K562 (cell line): ENCODE data around the gene DTNBP1. TPM values are rescaled to one million over a fixed set of nuclear protein-coding genes. Genes with fewer than 3 reads are reported as not detected.

ENCODE experiments used
- ATAC-seq: fragments of 200-7000 bp; cut with Tn5 transposase; 3 replicates; pipeline ENCODE4 v1.9.1; 2020; ENCODE audit warnings: moderate library complexity
- BruUV-seq: library from RNA; stranded (reverse); fragments of 400-500 nt; replicated peaks from 2 replicates; lab custom pipeline; 2021; lab: Mats Ljungman, UMichigan
- CTCF ChIA-PET: fragments of 300-600 bp; formaldehyde crosslinking; extraction: SDS; loops from one replicate; lab custom pipeline; 2021; ENCODE audit warnings: low intra/inter-chr PET ratio; lab: Yijun Ruan, JAX
- POLR2A ChIA-PET: fragments of 300-600, 350-650 bp; sonication (Branson Sonifier 250); formaldehyde crosslinking; extraction: SDS; loops from one replicate; lab custom pipeline; 2021; ENCODE audit warnings: antibody characterized with exemption, inconsistent platforms; lab: Yijun Ruan, JAX
- DNase-seq, 4 experiments: peaks; one replicate each; pipeline versions ENCODE4 v3.0.0 to v3.0.0-alpha.2; 2011 to 2018; ENCODE audit warnings: low spot score in 3 of 4, mixed read lengths in 3 of 4; ENCODE audit errors: extremely low read depth in 1 of 4
- FAIRE-seq: peaks from 2 replicates; lab custom pipeline; 2011; peaks lifted over from hg19 to GRCh38; lab: Jason Lieb, UNC
- H2AFZ ChIP-seq: 2 replicates; pipeline ENCODE4 v1.6.0; 2011; ENCODE audit warnings: low read depth, low read length, control low read depth, inconsistent platforms
- H3K27ac ChIP-seq: fragments of 200-600 bp; 3 replicates; pipeline ENCODE4 v1.8.0; 2011; ENCODE audit warnings: low read depth, mild to moderate bottlenecking, control low read depth, inconsistent platforms, low read length, moderate library complexity, mixed read lengths; ENCODE audit errors: extremely low read depth
- H3K27me3 ChIP-seq, 2 experiments: fragments of 300-600 bp in 1 of 2; 2 replicates in 1 of 2; 3 replicates in 1 of 2; pipeline versions ENCODE4 v1.6.0 to v1.8.0; 2011; ENCODE audit warnings: inconsistent platforms in 2 of 2, low read length in 2 of 2, mild to moderate bottlenecking in 1 of 2, mixed read lengths in 1 of 2, moderate library complexity in 1 of 2; ENCODE audit not compliant: control insufficient read depth in 2 of 2, insufficient read depth in 2 of 2
- H3K36me3 ChIP-seq: fragments of 300-600 bp; 3 replicates; pipeline ENCODE4 v1.8.0; 2011; ENCODE audit warnings: mild to moderate bottlenecking, low read length, inconsistent platforms; ENCODE audit not compliant: control insufficient read depth, insufficient read depth
- H3K4me1 ChIP-seq, 2 experiments: fragments of 200-600 bp in 1 of 2; replicated peaks in 1 of 2; 2 replicates in 1 of 2; 3 replicates in 1 of 2; pipeline versions ENCODE4 v1.5.1 to v1.8.0; 2011; ENCODE audit warnings: inconsistent platforms in 2 of 2, low read length in 2 of 2, mild to moderate bottlenecking in 1 of 2, mixed read lengths in 1 of 2, moderate library complexity in 1 of 2; ENCODE audit not compliant: control insufficient read depth in 2 of 2, insufficient read depth in 2 of 2
- H3K4me2 ChIP-seq: 2 replicates; pipeline ENCODE4 v1.6.1; 2011; ENCODE audit warnings: low read length, control low read depth, inconsistent platforms, mixed read lengths; ENCODE audit not compliant: insufficient read depth
- H3K4me3 ChIP-seq: fragments of 200-600 bp; sonication (generic), shearing (Covaris generic); 2 replicates; pipeline ENCODE4 v1.5.1; 2016; ENCODE audit warnings: control low read depth, inconsistent platforms
- H3K79me2 ChIP-seq: fragments of 200-600 bp; 3 replicates; pipeline ENCODE4 v1.8.0; 2011; ENCODE audit warnings: low read length, inconsistent platforms; ENCODE audit not compliant: control insufficient read depth, insufficient read depth
- H3K9ac ChIP-seq, 2 experiments: 2 replicates each; pipeline versions ENCODE4 v1.6.0 to v1.6.1; 2011; ENCODE audit warnings: low read depth in 2 of 2, low read length in 2 of 2, control low read depth in 1 of 2, inconsistent platforms in 1 of 2, mild to moderate bottlenecking in 1 of 2, mixed read lengths in 1 of 2; ENCODE audit not compliant: insufficient read depth in 1 of 2
- H3K9me1 ChIP-seq: one replicate; pipeline ENCODE4 v1.6.0; 2011; ENCODE audit warnings: inconsistent platforms, mild to moderate bottlenecking, low read length, moderate library complexity; ENCODE audit not compliant: control insufficient read depth, insufficient read depth
- H3K9me3 ChIP-seq: replicated peaks from 2 replicates; pipeline ENCODE4 v1.5.1; 2011; ENCODE audit warnings: low read depth, low read length, inconsistent platforms; ENCODE audit not compliant: control insufficient read depth, insufficient read depth
- H4K20me1 ChIP-seq: replicated peaks from 2 replicates; pipeline ENCODE4 v1.6.1; 2011; ENCODE audit warnings: low read length, inconsistent platforms, mixed read lengths; ENCODE audit not compliant: control insufficient read depth, insufficient read depth
- CHD2 ChIP-seq: IDR thresholded peaks from 2 replicates; pipeline ENCODE4 v1.6.1; 2011; ENCODE audit warnings: low read depth, low read length
- HMGN3 ChIP-seq: IDR thresholded peaks from 2 replicates; pipeline ENCODE4 v1.6.1; 2011; ENCODE audit warnings: borderline replicate concordance, low read depth, mild to moderate bottlenecking, mixed read lengths, low read length; ENCODE audit not compliant: insufficient read length; ENCODE audit errors: extremely low read depth
- ILK ChIP-seq: fragments of 450-650 bp; IDR thresholded peaks from 2 replicates; pipeline ENCODE4 v1.6.1; 2016; ENCODE audit warnings: missing genetic modification characterization, low read depth, mild to moderate bottlenecking, missing compliant biosample characterization, moderate library complexity, borderline replicate concordance
- KDM5B ChIP-seq: fragments of 200-600 bp; sonication (generic); IDR thresholded peaks from 2 replicates; pipeline ENCODE4 v1.6.1; 2012; ENCODE audit warnings: low read depth, mild to moderate bottlenecking, moderate library complexity, low read length, control low read depth, inconsistent platforms; ENCODE audit not compliant: insufficient replicate concordance
- LEF1 ChIP-seq: fragments of 450-650 bp; IDR thresholded peaks from 2 replicates; pipeline ENCODE4 v1.6.1; 2016; ENCODE audit warnings: mild to moderate bottlenecking
- RAD21 ChIP-seq, 2 experiments: fragments of 250-450 bp in 1 of 2; fragments of 450-650 bp in 1 of 2; sonication (Bioruptor Pico) in 1 of 2; formaldehyde crosslinking in 1 of 2; IDR thresholded peaks in 1 of 2; conservative IDR thresholded peaks in 1 of 2; 2 replicates each; pipeline versions ENCODE4 v1.4.0 to v1.8.0; 2020 to 2022; ENCODE audit warnings: mild to moderate bottlenecking in 2 of 2, moderate library complexity in 1 of 2
- SLC30A9 ChIP-seq: fragments of 250-450 bp; sonication (Bioruptor Pico); IDR thresholded peaks from 2 replicates; pipeline ENCODE4 v1.8.0; 2022; ENCODE audit warnings: mild to moderate bottlenecking, moderate library complexity
- TCF3 ChIP-seq: sonication (generic); formaldehyde crosslinking; IDR thresholded peaks from 2 replicates; pipeline ENCODE4 v1.4.0; 2020; ENCODE audit warnings: mild to moderate bottlenecking, missing genetic modification reagents
- TFAM ChIP-seq: fragments of 250-450 bp; sonication (Bioruptor Pico); conservative IDR thresholded peaks from 2 replicates; pipeline ENCODE4 v1.5.0; 2021; ENCODE audit warnings: mild to moderate bottlenecking, moderate library complexity
- ZNF124 ChIP-seq: sonication (generic); formaldehyde crosslinking; IDR thresholded peaks from 2 replicates; pipeline ENCODE4 v1.8.1; 2022; ENCODE audit warnings: missing genetic modification reagents
- ZNF140 ChIP-seq: fragments of 250-450 bp; sonication (Bioruptor Pico); IDR thresholded peaks from 2 replicates; pipeline ENCODE4 v1.8.0; 2021; ENCODE audit warnings: moderate library complexity, mild to moderate bottlenecking, inconsistent platforms
- ZNF324 ChIP-seq: fragments of 250-450 bp; sonication (Bioruptor Pico); IDR thresholded peaks from 2 replicates; pipeline ENCODE4 v1.4.0; 2020; ENCODE audit warnings: mild to moderate bottlenecking
- ZNF431 ChIP-seq: sonication (generic); formaldehyde crosslinking; IDR thresholded peaks from 2 replicates; pipeline ENCODE4 v1.8.0; 2022; ENCODE audit warnings: mild to moderate bottlenecking, missing genetic modification reagents
- ZNF830 ChIP-seq: fragments of 250-450 bp; sonication (Bioruptor Pico); IDR thresholded peaks from 2 replicates; pipeline ENCODE4 v1.5.0; 2021; ENCODE audit warnings: mild to moderate bottlenecking
- WGBS: fragments of 100-300 bp; shearing (Covaris generic); methylation state at CpG from one replicate; pipeline ENCODE4 v1.1.6; 2016; ENCODE audit warnings: low coverage, mixed read lengths; ENCODE audit not compliant: insufficient coverage; ENCODE audit errors: missing lambda C conversion rate; 5-methylcytosine and 5-hydroxymethylcytosine counted together
- in situ Hi-C: fragments of 300-500 bp; cut with MboI; formaldehyde crosslinking; loops from 4 replicates; pipeline ENCODE4 v1.15.0; 2018; ENCODE audit warnings: inconsistent platforms, mixed read lengths
- intact Hi-C: fragments of 100-400 bp; cut with micrococcal nuclease; formaldehyde crosslinking; loops from 2 replicates; pipeline ENCODE4 v1.14.2; 2022
- polyA plus RNA-seq, 8 experiments: library from polyadenylated mRNA; depleted of rRNA in 4 of 8; stranded (reverse) in 5 of 8; unstranded in 3 of 8; fragments of >200 nt; fragmentation: Nextera tagmentation in 2 of 8; fragmentation: Illumina TruSeq in 1 of 8; extraction: Ambion mirVana in 2 of 8; extraction: Trizol in 1 of 8; gene quantifications; 2 replicates each; pipeline versions ENCODE4 v1.2.1 to v1.2.3, GENCODE V29; 2011 to 2014; ENCODE audit warnings: inconsistent platforms in 1 of 8, missing spikeins in 1 of 8
- total RNA-seq, 7 experiments: library from RNA; depleted of rRNA in 6 of 7; stranded (reverse); fragments of >200 nt in 6 of 7; fragmentation: Illumina TruSeq in 2 of 7; extraction: Trizol in 2 of 7; gene quantifications; 2 replicates each; pipeline versions ENCODE4 v1.2.1 to v1.2.3, GENCODE V29; 2011 to 2021; ENCODE audit warnings: low replicate concordance in 1 of 7
- TF ChIP-seq, protein P1 (sequence below): fragments of 250-450 bp; sonication (Bioruptor Pico); IDR thresholded peaks from 2 replicates; pipeline ENCODE4 v1.5.0; 2021; ENCODE audit warnings: mild to moderate bottlenecking, moderate library complexity

DTNBP1 gene
- total and polyA plus RNA-seq, 9 of the 15 experiments (the other 6 are each of a cell fraction or from before 2014, with no cell fraction given) = 16.7 to 54.5 (median 21.4) TPM

DNA sequence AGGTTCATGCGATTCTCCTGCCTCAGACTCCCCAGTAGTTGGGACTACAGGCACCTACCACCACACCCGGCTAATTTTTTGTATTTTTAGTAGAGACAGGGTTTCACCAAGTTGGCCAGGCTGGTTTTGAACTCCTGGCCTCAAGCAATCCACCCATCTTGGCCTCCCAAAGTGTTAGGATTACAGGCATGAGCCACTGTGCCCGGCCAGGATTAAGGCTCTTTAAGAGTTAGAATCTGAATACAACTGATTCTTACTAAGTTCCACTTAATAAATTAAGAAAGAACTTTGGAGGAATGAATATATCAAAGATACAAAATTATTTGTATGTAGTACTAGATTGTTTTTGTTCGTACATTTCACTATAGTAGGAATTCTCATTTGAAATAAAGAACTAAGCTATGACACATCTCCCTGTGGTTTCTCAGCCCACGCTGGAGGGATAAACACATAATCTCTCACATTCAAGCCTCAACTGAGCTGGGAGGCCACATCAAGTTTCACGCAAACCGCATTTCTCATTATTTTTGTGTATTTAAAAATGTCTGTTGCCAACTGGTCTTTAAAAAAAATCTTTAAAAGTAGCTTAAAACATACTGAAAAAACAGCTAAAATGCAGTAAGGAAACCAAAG lies 34.2 kb downstream of the DTNBP1 start:
- Histone ChIP-seq H3K36me3 (peaks cover 20% of the 10 kb centered on the region; the same call in 2 of the 3 replicates), H3K9me3 (no peaks in the 10 kb centered on the region), H3K27ac (peak overlapping the region; percentile 68), H3K27me3 (no peaks in the 10 kb centered on the region), H3K9me1 (no peaks in the 10 kb centered on the region), H3K4me3 (no peak overlapping the region), H3K4me2 (no peak overlapping the region), H4K20me1 (no peaks in the 10 kb centered on the region), H2AFZ (peak overlapping the region; percentile 53), H3K9ac (peak overlapping the region in 1 of 2 experiments; percentile 56; a peak in 2 of 4 replicates), H3K4me1 (peaks cover 5 to 21% of the 10 kb centered on the region in 2 experiments; a peak in 3 of 5 replicates), H3K79me2 (no peaks in the 10 kb centered on the region)
- ATAC-seq (peak; percentile 83), DNase-seq (peak in 2 of 4 experiments; percentile 70 to 74), FAIRE-seq (peak; percentile 83)
- in situ Hi-C loops (no loop called here), intact Hi-C loops (loop anchor here (5.0 kb wide), 1 partner anchor 541 kb away; no protein-coding TSS in a partner anchor)
- ChIA-PET POLR2A (interaction anchor here (0.7 to 1.1 kb wide), 3 partner anchors 8 to 638 kb away, joined by 3 to 4 read pairs (median 3); no protein-coding TSS in a partner anchor), CTCF (no interaction called here)
- 11% methylated on average over 7 of the region's 7 CpGs for WGBS
- no TSS peak for BruUV-seq
- TF ChIP-seq HMGN3 = no peak
- no peak for TF ChIP-seq CHD2
- no peak for TF ChIP-seq TFAM
- TF ChIP-seq ZNF124 (CRISPR knock-in tag) = no peak
- TF ChIP-seq TCF3 (CRISPR knock-in tag) = peak; percentile 32; the same call in 1 of the 2 replicates
- TF ChIP-seq, protein P1, sequence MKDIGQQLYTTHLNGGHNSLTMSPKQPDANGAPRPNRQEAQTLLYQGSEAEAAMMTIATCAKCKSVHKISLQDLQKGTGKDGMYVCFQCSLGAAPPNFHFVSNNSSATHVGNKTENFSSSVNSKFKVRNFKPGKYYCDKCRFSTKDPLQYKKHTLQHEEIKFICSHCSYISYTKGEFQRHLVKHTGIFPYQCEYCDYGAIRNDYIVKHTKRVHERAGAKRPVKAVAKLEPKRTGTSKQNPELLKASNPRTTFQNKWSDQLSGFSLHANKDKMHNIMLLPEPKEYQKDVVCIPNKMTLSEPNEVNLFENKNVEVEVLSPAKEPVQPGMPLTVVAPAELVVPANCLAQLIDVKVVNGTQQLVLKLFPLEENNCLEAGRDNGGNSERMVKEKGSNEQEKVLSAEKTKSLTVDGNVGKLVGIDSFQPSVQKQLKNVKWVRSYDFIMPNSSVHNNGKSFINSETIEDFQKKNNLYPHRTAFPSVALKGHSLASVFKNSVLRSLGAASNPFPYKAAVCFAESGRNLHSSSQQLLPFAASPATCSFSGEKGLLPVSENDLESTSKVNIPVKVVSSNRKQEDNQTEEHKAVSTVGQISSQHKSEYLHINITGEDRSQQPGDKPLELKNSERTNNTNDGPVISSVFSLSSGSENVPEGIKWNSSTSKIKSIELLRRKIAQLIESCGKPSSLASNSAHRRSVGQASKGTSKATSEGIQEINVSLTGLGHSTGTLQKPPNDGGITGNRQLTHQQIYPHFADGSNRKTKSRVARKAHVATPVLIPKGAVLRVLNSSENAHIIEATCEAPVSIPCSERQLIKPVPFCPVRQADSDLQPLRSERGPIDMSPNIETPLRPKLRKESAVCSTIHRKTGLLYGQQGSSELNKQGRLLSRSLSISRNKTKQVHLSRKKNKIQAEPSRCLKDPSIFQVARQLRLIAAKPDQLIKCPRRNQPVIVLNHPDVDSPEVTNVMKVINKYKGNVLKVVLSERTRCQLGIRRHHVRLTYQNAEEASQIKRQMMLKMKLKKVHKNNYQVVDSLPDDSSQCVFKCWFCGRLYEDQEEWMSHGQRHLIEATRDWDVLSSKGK = no peak
- peak; percentile 54; the same call in 1 of the 2 replicates for TF ChIP-seq LEF1
- no peak for TF ChIP-seq ILK (tag)
- no peak for TF ChIP-seq ZNF431 (CRISPR knock-in tag)
- TF ChIP-seq RAD21 (CRISPR knock-in tag; conservative IDR thresholded peaks at IDR 0.05 in 1 of 2, IDR thresholded peaks at IDR 0.05 in 1 of 2) = no peak
- no peak for TF ChIP-seq ZNF830 (CRISPR knock-in tag)
- no peak for TF ChIP-seq ZNF140
- no peak for TF ChIP-seq KDM5B
- TF ChIP-seq ZNF324 (CRISPR knock-in tag) = no peak
- TF ChIP-seq SLC30A9 = no peak
